Endothelial cell of umbilical vein (primary cell): Measurements from ENCODE around the gene SOHLH1.

Source experiments
- EZH2 ChIP-seq: IDR thresholded peaks from 2 replicates; pipeline ENCODE4 v1.6.1; 2012; ENCODE audit warnings: borderline replicate concordance, low read depth, mild to moderate bottlenecking, moderate library complexity, low read length, inconsistent platforms; ENCODE audit not compliant: severe bottlenecking
- GATA2 ChIP-seq: IDR thresholded peaks from 2 replicates; pipeline ENCODE4 v1.7.0; 2011; ENCODE audit warnings: low read depth, mild to moderate bottlenecking, moderate library complexity, mixed read lengths, low read length; ENCODE audit not compliant: insufficient read length, insufficient read depth
- POLR2A ChIP-seq: IDR thresholded peaks from 2 replicates; pipeline ENCODE4 v1.6.1; 2012; ENCODE audit warnings: low read depth, mild to moderate bottlenecking, control low read depth, low read length
- POLR2AphosphoS5 ChIP-seq: IDR thresholded peaks from 2 replicates; pipeline ENCODE4 v1.6.1; 2012; ENCODE audit warnings: low read depth, mild to moderate bottlenecking, control low read depth, low read length, moderate library complexity; ENCODE audit not compliant: insufficient read depth
- TF ChIP-seq, protein P1 (sequence below), 2 donors: IDR thresholded peaks; 1 replicate in 1 of 2; 2 replicates in 1 of 2; pipeline ENCODE4 v1.5.1; 2011; ENCODE audit warnings: low read length in 2 of 2, mild to moderate bottlenecking in 2 of 2, moderate library complexity in 2 of 2, control low read depth in 1 of 2, inconsistent platforms in 1 of 2, low read depth in 1 of 2; ENCODE audit not compliant: insufficient read depth in 1 of 2; ENCODE audit errors: extremely low read depth in 1 of 2

DNA sequence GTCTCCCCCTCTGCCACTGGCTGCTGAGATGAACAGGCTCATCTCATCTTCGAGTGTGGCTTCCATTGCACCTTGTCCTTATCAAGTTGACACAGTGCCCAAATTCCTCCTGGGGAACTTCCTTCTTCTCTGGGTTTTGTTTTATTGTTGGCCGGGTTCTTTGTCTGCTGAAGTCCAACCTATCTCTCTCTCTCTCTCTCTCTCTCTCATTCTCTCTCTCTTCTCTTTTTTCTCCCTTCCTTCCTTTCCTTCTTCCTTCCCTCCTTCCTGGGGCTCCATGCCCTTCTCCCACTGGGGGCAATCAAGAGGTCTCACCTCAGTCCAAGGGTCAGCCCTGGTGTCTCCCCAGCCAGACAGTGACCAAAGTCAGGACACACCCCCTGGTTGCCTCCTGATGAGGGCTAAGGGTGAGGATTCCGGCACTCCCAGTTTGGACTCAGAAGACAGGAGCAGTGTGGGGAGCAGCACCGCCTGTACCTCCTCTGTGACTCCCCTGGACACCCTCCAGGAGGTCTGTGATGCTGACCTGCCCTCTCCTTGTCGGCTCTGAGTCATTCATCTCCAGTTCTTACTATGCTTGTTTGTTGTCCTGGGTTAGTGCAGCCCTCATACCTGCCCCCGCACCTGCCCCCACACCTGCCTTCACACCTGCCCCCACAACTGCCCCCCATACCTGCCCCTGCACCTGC is 33.4 kb upstream of the SOHLH1 start:
- TF ChIP-seq, protein P1, sequence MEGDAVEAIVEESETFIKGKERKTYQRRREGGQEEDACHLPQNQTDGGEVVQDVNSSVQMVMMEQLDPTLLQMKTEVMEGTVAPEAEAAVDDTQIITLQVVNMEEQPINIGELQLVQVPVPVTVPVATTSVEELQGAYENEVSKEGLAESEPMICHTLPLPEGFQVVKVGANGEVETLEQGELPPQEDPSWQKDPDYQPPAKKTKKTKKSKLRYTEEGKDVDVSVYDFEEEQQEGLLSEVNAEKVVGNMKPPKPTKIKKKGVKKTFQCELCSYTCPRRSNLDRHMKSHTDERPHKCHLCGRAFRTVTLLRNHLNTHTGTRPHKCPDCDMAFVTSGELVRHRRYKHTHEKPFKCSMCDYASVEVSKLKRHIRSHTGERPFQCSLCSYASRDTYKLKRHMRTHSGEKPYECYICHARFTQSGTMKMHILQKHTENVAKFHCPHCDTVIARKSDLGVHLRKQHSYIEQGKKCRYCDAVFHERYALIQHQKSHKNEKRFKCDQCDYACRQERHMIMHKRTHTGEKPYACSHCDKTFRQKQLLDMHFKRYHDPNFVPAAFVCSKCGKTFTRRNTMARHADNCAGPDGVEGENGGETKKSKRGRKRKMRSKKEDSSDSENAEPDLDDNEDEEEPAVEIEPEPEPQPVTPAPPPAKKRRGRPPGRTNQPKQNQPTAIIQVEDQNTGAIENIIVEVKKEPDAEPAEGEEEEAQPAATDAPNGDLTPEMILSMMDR (IDR thresholded peaks at IDR 0.05; ENCODE audit: extremely low read depth in 1 of 2, insufficient read depth in 1 of 2, low read depth in 1 of 2, low read length in 2 of 2), result no peak
- no peak for TF ChIP-seq POLR2A
- no peak for TF ChIP-seq POLR2AphosphoS5
- no peak for TF ChIP-seq GATA2
- TF ChIP-seq EZH2, result no peak
